ENCODE results near the gene ZNF487. TPM values are rescaled to one million over a fixed set of nuclear protein-coding genes. Genes with fewer than 3 reads are reported as not detected.

ZNF487 gene
- total RNA-seq, 2 experiments from 2014 or later: 3.5 to 6.5 TPM

- ChIA-PET POLR2A (no interaction called here), CTCF (ENCODE audit: unreplicated experiment) (no interaction called here)
- no peak overlapping the region for H2AFZ ChIP-seq (ENCODE audit: low read length)
- intact Hi-C loops (cut with micrococcal nuclease; ENCODE audit: unreplicated experiment): no loop called here
- H3K4me3 ChIP-seq (ENCODE audit: low read depth, low read length, poor library complexity, severe bottlenecking): no peak overlapping the region
- H3K9me3 ChIP-seq (ENCODE audit: low read length): no peaks in the 10 kb centered on the region
- no peaks in the 10 kb centered on the region for H3K9me2 ChIP-seq (ENCODE audit: insufficient read depth, low read length)
- no peak overlapping the region for H3K27ac ChIP-seq (ENCODE audit: low read depth, low read length, poor library complexity, severe bottlenecking)
- no peak overlapping the region for H3K4me2 ChIP-seq (ENCODE audit: low read length)
- H3K79me2 ChIP-seq (ENCODE audit: insufficient read depth, low read depth, low read length): no peaks in the 10 kb centered on the region
- no peaks in the 10 kb centered on the region for H3K4me1 ChIP-seq (ENCODE audit: insufficient read depth, low read length, poor library complexity, severe bottlenecking)
- no TSS peak for BruUV-seq (replicated peaks)
- DNase-seq (ENCODE audit: low spot score): no peak
- H3K36me3 ChIP-seq (ENCODE audit: insufficient read depth, low read length): no peaks in the 10 kb centered on the region
- no peaks in the 10 kb centered on the region for H4K20me1 ChIP-seq (ENCODE audit: insufficient read depth, low read length)
- TF ChIP-seq, protein P1, sequence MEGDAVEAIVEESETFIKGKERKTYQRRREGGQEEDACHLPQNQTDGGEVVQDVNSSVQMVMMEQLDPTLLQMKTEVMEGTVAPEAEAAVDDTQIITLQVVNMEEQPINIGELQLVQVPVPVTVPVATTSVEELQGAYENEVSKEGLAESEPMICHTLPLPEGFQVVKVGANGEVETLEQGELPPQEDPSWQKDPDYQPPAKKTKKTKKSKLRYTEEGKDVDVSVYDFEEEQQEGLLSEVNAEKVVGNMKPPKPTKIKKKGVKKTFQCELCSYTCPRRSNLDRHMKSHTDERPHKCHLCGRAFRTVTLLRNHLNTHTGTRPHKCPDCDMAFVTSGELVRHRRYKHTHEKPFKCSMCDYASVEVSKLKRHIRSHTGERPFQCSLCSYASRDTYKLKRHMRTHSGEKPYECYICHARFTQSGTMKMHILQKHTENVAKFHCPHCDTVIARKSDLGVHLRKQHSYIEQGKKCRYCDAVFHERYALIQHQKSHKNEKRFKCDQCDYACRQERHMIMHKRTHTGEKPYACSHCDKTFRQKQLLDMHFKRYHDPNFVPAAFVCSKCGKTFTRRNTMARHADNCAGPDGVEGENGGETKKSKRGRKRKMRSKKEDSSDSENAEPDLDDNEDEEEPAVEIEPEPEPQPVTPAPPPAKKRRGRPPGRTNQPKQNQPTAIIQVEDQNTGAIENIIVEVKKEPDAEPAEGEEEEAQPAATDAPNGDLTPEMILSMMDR (conservative IDR thresholded peaks at IDR 0.05; ENCODE audit: low read length): no peak
- no peak for TF ChIP-seq EZH2phosphoT487 (IDR thresholded peaks at IDR 0.05; ENCODE audit: borderline replicate concordance, low read depth, low read length)
Observed at GRCh38 chr10:43471146-43471545, 34.2 kb downstream of the ZNF487 start.

DNA sequence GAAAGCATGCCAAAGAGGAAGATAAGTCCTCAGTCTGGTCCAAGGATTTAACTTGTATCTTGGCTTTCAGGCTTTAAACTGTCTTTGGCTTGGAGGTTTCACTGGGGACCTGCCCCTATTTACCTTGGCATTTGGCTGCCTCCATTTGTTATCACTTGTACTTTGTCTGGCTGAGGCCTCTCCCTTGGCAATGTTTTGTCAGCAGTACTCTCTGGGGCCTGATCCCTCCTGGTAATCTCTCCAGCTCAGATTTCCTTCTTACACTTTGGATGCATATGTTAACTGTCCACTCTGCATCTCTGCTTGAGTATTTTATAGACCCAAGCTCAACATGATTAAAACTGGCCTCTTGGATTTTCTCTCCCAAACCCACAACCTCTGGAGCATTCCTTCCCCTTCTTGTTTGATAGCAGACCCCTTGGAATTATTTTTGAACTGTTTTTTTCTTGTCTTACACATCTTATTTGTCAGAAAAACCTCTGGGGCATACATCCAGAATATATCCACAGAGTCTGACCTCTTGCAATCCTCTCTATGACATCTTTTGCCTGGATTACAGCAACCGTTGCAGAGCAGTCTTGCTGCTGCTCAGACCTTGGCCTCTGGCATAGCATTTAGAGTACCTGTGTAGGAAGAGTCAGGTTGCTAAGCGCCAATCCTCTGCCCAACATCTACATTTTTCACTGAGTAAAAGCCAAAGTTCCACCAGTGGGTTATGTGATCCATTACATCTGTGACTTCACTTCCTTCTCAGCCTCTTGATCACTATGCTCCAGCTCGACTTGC is 35.2 kb downstream of the ZNF487 start:
- intact Hi-C loops (cut with micrococcal nuclease; ENCODE audit: unreplicated experiment): no loop called here
- no peak for DNase-seq (ENCODE audit: low spot score)
- BruUV-seq (replicated peaks): no TSS peak
- H4K20me1 ChIP-seq (ENCODE audit: insufficient read depth, low read length): no peaks in the 10 kb centered on the region
- POLR2A ChIA-PET: no interaction called here
- no peak for TF ChIP-seq EZH2phosphoT487 (IDR thresholded peaks at IDR 0.05; ENCODE audit: borderline replicate concordance, low read depth, low read length)
- TF ChIP-seq, protein P1 (conservative IDR thresholded peaks at IDR 0.05; ENCODE audit: low read length): no peak
- no peak overlapping the region for H3K4me3 ChIP-seq (ENCODE audit: low read depth, low read length, poor library complexity, severe bottlenecking)
- H3K9me3 ChIP-seq (ENCODE audit: low read length): no peaks in the 10 kb centered on the region
- H3K79me2 ChIP-seq (ENCODE audit: insufficient read depth, low read depth, low read length): no peaks in the 10 kb centered on the region
- H3K4me2 ChIP-seq (ENCODE audit: low read length): no peak overlapping the region
- no peak overlapping the region for H2AFZ ChIP-seq (ENCODE audit: low read length)
- CTCF ChIA-PET (ENCODE audit: unreplicated experiment): no interaction called here
- H3K36me3 ChIP-seq (ENCODE audit: insufficient read depth, low read length): no peaks in the 10 kb centered on the region
- H3K9me2 ChIP-seq (ENCODE audit: insufficient read depth, low read length): no peaks in the 10 kb centered on the region
- H3K4me1 ChIP-seq (ENCODE audit: insufficient read depth, low read length, poor library complexity, severe bottlenecking): no peaks in the 10 kb centered on the region
- H3K27ac ChIP-seq (ENCODE audit: low read depth, low read length, poor library complexity, severe bottlenecking): no peak overlapping the region

DNA sequence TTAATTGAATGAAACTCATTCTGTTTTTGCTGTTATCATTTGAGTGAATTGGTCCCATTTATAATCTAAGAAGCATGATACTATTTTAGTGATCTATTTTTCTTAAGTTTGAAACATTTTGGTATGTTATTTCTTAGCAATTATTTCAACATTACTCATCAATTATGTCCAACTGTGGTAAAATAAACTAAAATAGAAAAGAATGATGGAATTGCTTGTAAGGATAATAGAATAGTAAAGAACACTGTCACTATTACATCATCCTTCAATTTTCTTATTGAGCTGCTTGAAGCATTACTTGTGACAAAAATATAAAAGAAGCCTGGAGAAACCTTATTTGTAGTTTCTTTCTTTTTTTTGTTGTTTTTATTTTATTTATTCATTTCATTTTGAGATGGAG is 42.4 kb downstream of the ZNF487 start:
- CTCF ChIA-PET (ENCODE audit: unreplicated experiment): no interaction called here
- BruUV-seq (replicated peaks): no TSS peak
- 0 out of 2 replicates have a peak, but pooled peaks cover 4% of the 10 kb centered on the region for H3K9me3 ChIP-seq (ENCODE audit: low read length)
- H3K36me3 ChIP-seq (ENCODE audit: insufficient read depth, low read length): no peaks in the 10 kb centered on the region
- H2AFZ ChIP-seq (ENCODE audit: low read length): no peak overlapping the region
- H3K79me2 ChIP-seq (ENCODE audit: insufficient read depth, low read depth, low read length): no peaks in the 10 kb centered on the region
- POLR2A ChIA-PET: no interaction called here
- no peaks in the 10 kb centered on the region for H3K9me2 ChIP-seq (ENCODE audit: insufficient read depth, low read length)
- DNase-seq (ENCODE audit: low spot score): no peak
- no peak for TF ChIP-seq EZH2phosphoT487 (IDR thresholded peaks at IDR 0.05; ENCODE audit: borderline replicate concordance, low read depth, low read length)
- TF ChIP-seq, protein P1 (conservative IDR thresholded peaks at IDR 0.05; ENCODE audit: low read length): no peak
- intact Hi-C loops (cut with micrococcal nuclease; ENCODE audit: unreplicated experiment): no loop called here
- H3K4me3 ChIP-seq (ENCODE audit: low read depth, low read length, poor library complexity, severe bottlenecking): no peak overlapping the region
- H3K4me1 ChIP-seq (ENCODE audit: insufficient read depth, low read length, poor library complexity, severe bottlenecking): no peaks in the 10 kb centered on the region
- H3K4me2 ChIP-seq (ENCODE audit: low read length): no peak overlapping the region
- H3K27ac ChIP-seq (ENCODE audit: low read depth, low read length, poor library complexity, severe bottlenecking): no peak overlapping the region
- no peaks in the 10 kb centered on the region for H4K20me1 ChIP-seq (ENCODE audit: insufficient read depth, low read length)
